Peyer's patch (tissue), 4 donors: Measurements from ENCODE around the gene PANX1. TPM values are rescaled to one million over a fixed set of nuclear protein-coding genes. Genes with fewer than 3 reads are reported as not detected.

Source experiments
- DNase-seq, 3 donors: peaks; one replicate each; pipeline ENCODE4 v3.0.0-alpha.2; 2017 to 2019
- H3K27ac ChIP-seq, 4 donors: fragments of 200-600 bp; sonication (generic); one replicate each; pipeline ENCODE4 v1.5.1; 2016 to 2019
- H3K27me3 ChIP-seq, 2 donors: fragments of 200-600 bp; sonication (generic); one replicate each; pipeline ENCODE4 v1.5.1; 2019
- H3K36me3 ChIP-seq, 3 donors: fragments of 200-600 bp; sonication (generic); one replicate each; pipeline ENCODE4 v1.5.1; 2016 to 2019
- H3K4me1 ChIP-seq, 4 donors: fragments of 200-600 bp; sonication (generic); one replicate each; pipeline ENCODE4 v1.5.1; 2016 to 2019
- H3K4me3 ChIP-seq, 4 donors: fragments of 200-600 bp; sonication (generic); 1 replicate in 3 of 4; 2 replicates in 1 of 4; pipeline ENCODE4 v1.5.1; 2016 to 2019; ENCODE audit warnings: mild to moderate bottlenecking in 1 of 4
- H3K9me3 ChIP-seq, 4 donors: fragments of 200-600 bp; sonication (generic); one replicate each; pipeline ENCODE4 v1.5.1; 2016 to 2019; ENCODE audit warnings: mild to moderate bottlenecking in 1 of 4
- POLR2A ChIP-seq, 2 donors: fragments of 450-650 bp; IDR thresholded peaks; one replicate each; pipeline ENCODE4 v1.5.1; 2017; ENCODE audit warnings: antibody characterized with exemption in 2 of 2, mild to moderate bottlenecking in 2 of 2, moderate library complexity in 2 of 2
- total RNA-seq, 4 donors: library from RNA; depleted of rRNA; stranded (reverse); fragments of >200 nt; gene quantifications; one replicate each; pipeline ENCODE4 v1.1.0, GENCODE V29; 2016
- TF ChIP-seq, protein P1 (sequence below), 6 experiments: fragments of 450-650 bp in 4 of 6; fragments of 200-600 bp in 2 of 6; sonication (generic) in 1 of 6; IDR thresholded peaks; one replicate each; pipeline ENCODE4 v1.5.1; 2017 to 2019; ENCODE audit warnings: antibody characterized with exemption in 6 of 6, mild to moderate bottlenecking in 3 of 6, moderate library complexity in 1 of 6

The PANX1 gene
- total RNA-seq, 4 donors from 2014 or later = 5.8 to 10.9 (median 8.6) TPM

DNA sequence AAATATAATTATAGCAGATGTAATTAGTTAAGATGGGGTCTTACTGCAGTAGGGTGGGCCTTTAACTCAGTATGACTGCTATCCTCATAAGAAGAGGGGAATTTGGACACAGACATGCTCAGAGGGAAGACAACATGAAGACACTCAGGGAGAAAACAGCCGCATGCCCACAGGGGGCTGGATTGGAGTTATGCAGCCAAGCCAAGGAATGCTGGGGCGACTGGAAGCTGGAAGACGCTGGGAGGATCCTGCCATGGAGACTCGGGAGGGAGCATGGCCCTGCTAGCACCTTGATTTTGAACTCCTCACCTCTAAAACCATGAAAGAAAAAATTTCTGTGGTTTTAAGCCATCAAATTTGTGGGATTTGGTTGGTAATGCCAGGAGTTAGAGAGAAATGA is 40.9 kb downstream of the PANX1 start:
- Histone ChIP-seq H3K4me1 (peaks cover 0 to 7% (median 0%) of the 10 kb centered on the region in 4 donors), H3K9me3 (no peaks in the 10 kb centered on the region), H3K36me3 (no peaks in the 10 kb centered on the region), H3K4me3 (no peak overlapping the region), H3K27me3 (no peaks in the 10 kb centered on the region), H3K27ac (no peak overlapping the region)
- TF ChIP-seq, protein P1, sequence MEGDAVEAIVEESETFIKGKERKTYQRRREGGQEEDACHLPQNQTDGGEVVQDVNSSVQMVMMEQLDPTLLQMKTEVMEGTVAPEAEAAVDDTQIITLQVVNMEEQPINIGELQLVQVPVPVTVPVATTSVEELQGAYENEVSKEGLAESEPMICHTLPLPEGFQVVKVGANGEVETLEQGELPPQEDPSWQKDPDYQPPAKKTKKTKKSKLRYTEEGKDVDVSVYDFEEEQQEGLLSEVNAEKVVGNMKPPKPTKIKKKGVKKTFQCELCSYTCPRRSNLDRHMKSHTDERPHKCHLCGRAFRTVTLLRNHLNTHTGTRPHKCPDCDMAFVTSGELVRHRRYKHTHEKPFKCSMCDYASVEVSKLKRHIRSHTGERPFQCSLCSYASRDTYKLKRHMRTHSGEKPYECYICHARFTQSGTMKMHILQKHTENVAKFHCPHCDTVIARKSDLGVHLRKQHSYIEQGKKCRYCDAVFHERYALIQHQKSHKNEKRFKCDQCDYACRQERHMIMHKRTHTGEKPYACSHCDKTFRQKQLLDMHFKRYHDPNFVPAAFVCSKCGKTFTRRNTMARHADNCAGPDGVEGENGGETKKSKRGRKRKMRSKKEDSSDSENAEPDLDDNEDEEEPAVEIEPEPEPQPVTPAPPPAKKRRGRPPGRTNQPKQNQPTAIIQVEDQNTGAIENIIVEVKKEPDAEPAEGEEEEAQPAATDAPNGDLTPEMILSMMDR (IDR thresholded peaks at IDR 0.05) = no peak
- no peak for TF ChIP-seq POLR2A (IDR thresholded peaks at IDR 0.05)
- DNase-seq = no peak

DNA sequence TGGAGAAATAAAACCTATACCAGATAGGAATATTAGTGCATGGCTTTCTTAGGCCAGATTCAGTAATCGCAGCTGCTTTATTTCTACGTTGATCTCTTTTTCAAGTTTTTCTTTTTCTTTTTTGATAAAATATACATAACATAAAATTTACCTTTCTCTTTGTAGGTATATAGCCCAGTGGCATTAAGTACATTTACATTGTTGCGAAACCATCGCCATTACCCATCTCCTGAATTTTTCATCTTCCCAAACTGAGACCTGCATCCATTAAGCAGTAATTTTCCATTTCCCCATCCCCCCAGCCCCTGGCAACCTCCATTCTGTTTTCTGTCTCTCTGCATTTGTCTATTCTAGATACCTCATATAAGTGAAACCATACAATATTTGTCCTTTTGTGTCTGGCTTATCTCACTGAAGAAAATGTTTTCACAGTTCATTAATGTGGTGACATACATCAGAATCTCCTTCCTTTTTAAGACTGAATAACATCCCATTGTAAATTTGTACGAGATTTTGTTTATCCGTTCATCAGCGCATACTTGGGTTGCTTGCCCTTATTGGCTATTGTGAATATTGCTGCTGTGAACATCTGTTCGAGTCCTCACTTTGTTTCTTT is 41.4 kb downstream of the PANX1 start:
- H3K27ac ChIP-seq = no peak overlapping the region
- TF ChIP-seq, protein P1 (IDR thresholded peaks at IDR 0.05) = no peak
- TF ChIP-seq POLR2A (IDR thresholded peaks at IDR 0.05) = no peak
- peaks cover 0 to 7% (median 0%) of the 10 kb centered on the region in 4 donors for H3K4me1 ChIP-seq
- no peak overlapping the region for H3K4me3 ChIP-seq
- H3K36me3 ChIP-seq = no peaks in the 10 kb centered on the region
- no peaks in the 10 kb centered on the region for H3K9me3 ChIP-seq
- no peak for DNase-seq
- H3K27me3 ChIP-seq = no peaks in the 10 kb centered on the region

DNA sequence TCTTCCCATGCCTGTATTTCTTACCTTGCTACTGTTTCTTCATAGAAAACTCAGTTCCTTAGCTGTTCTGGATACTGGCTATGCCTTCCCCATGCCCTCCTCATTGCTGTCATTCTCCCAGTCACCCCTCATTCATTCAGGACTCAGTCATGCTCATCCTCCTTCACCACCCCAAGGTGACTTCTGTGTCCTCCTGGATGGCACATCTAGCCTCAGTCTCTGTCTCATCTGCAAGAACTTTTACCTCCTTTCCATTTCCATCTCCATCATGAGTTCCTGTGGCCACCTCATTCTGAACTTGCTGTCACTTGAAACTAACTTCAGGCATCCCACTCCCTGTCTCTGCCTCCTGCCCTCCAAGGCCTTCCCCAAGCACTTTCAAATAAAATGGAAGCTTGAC is 42.3 kb downstream of the PANX1 start:
- TF ChIP-seq, protein P1 (IDR thresholded peaks at IDR 0.05) = no peak
- no peak overlapping the region for H3K27ac ChIP-seq
- H3K27me3 ChIP-seq = no peaks in the 10 kb centered on the region
- no peak overlapping the region for H3K4me3 ChIP-seq
- no peaks in the 10 kb centered on the region for H3K36me3 ChIP-seq
- H3K9me3 ChIP-seq = no peaks in the 10 kb centered on the region
- DNase-seq = no peak
- peaks cover 0 to 7% (median 0%) of the 10 kb centered on the region in 4 donors for H3K4me1 ChIP-seq

DNA sequence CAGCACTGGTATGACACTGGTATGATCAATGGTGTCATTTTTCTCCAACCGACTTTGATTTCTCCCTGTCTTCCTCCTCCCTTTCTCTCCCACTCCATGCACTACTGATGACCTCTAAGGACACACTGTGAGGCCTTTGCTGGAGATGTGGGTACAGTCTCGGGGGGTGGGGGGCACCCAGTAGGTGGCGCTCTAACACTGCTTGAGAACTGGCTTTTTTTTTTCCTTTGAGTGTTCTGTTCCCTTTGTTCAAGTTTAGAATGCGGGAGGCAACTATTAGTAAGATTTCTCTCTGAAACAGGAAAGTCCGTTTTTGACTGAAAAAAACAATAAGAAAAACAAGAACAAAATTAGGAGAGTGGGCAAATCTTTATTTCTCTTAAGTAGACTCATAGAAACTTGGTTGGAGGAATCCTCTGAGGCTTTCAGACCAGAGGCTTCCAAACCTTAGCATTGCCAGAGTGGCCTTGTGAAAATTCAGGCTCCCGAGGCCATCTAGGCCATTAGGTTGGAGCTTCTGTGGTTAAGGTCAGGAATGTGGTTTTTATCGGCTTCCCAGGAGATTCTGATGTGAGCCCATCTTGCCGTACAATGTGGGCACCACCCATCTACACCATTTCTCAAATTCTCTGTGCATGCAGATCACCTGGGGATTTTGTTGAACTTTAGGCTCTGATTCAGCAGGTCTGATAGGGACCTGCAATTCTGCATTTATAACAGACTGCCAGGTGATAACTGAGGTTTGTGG is 43.2 kb downstream of the PANX1 start:
- no peaks in the 10 kb centered on the region for H3K36me3 ChIP-seq
- no peak overlapping the region for H3K4me3 ChIP-seq
- TF ChIP-seq POLR2A (IDR thresholded peaks at IDR 0.05) = no peak
- TF ChIP-seq, protein P1 (IDR thresholded peaks at IDR 0.05) = peak in 4 of 6 experiments; percentile 45 to 63 (median 52)
- no peaks in the 10 kb centered on the region for H3K9me3 ChIP-seq
- H3K27ac ChIP-seq = no peak overlapping the region
- no peaks in the 10 kb centered on the region for H3K27me3 ChIP-seq
- peak; percentile 24 to 70 (median 63) for DNase-seq
- H3K4me1 ChIP-seq = peaks cover 0 to 7% (median 0%) of the 10 kb centered on the region in 4 donors

DNA sequence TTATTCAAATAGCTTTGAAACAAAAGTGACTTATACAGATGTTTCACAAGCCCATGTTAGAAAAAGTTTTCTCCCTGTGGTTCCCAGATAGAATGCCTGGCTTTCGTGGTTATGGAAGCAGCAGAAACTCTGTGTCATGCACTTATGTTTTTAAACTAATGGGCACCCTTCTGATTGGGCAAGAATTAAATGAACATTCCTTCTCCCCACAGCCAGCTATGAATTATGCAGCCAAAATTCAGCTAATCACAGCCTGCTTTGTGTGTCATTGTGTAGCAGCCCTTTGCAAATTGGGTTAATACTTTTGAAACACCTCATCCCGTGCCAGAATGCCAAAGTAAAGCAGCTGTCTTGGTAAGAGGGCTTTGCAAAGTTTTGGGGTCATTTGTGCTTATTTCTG is 46.9 kb downstream of the PANX1 start:
- peaks cover 0 to 7% (median 0%) of the 10 kb centered on the region in 4 donors for H3K4me1 ChIP-seq
- no peaks in the 10 kb centered on the region for H3K9me3 ChIP-seq
- no peak for DNase-seq
- TF ChIP-seq, protein P1 (IDR thresholded peaks at IDR 0.05) = no peak
- no peak for TF ChIP-seq POLR2A (IDR thresholded peaks at IDR 0.05)
- no peak overlapping the region for H3K4me3 ChIP-seq
- no peak overlapping the region for H3K27ac ChIP-seq
- H3K36me3 ChIP-seq = peaks cover 0 to 10% (median 3%) of the 10 kb centered on the region in 3 donors
- no peaks in the 10 kb centered on the region for H3K27me3 ChIP-seq
